ENCODE data around the gene DUSP9. TPM values are rescaled to one million over a fixed set of nuclear protein-coding genes. Genes with fewer than 3 reads are reported as not detected.

The DUSP9 gene
- total and polyA plus RNA-seq, 10 of the 15 experiments (the other 5 are each of a cell fraction or from before 2014, with no cell fraction given) = 0.10 TPM; not detected in 9

- no peaks in the 10 kb centered on the region for H3K36me3 ChIP-seq (ENCODE audit: control insufficient read depth in 2 of 2, insufficient read depth in 2 of 2, low read length in 1 of 2)
- FAIRE-seq (no peak), ATAC-seq (no peak), DNase-seq (ENCODE audit: low read depth, low spot score) (no peak)
- H3K27ac ChIP-seq (ENCODE audit: control insufficient read depth, insufficient read depth) = no peak overlapping the region
- 33% methylated on average over 10 of the region's 12 CpGs for WGBS (ENCODE audit: insufficient coverage, insufficient replicate concordance, low lambda C conversion rate, missing lambda C conversion rate)
- no peak overlapping the region for H2AFZ ChIP-seq (ENCODE audit: control insufficient read depth, low read depth, low read length)
- no peak overlapping the region for H3K4me3 ChIP-seq
- H3K4me1 ChIP-seq (ENCODE audit: control insufficient read depth, insufficient read depth, low read length) = no peaks in the 10 kb centered on the region
- ChIA-PET RAD21 (ENCODE audit: unreplicated experiment) (no interaction called here), CTCF (no interaction called here), SMC1A (ENCODE audit: uncharacterized antibody, unreplicated experiment) (no interaction called here), POLR2A (no interaction called here)
- no peaks in the 10 kb centered on the region for H3K79me2 ChIP-seq (ENCODE audit: control insufficient read depth, insufficient read depth, low read length)
- no TSS peak for BruUV-seq (replicated peaks)
- no peaks in the 10 kb centered on the region; the same call in 2 of the 3 replicates for H3K9me3 ChIP-seq (replicated peaks; ENCODE audit: control insufficient read depth, insufficient read depth, low read length)
- no peak for TF ChIP-seq ZNF24 (IDR thresholded peaks at IDR 0.05)
- no peak for TF ChIP-seq RBBP5 (conservative IDR thresholded peaks at IDR 0.05)
- TF ChIP-seq FOXM1 (IDR thresholded peaks at IDR 0.05; ENCODE audit: low read depth, low read length) = no peak
- no peak for TF ChIP-seq TARDBP (IDR thresholded peaks at IDR 0.05; ENCODE audit: borderline replicate concordance)
- TF ChIP-seq RAD51 (IDR thresholded peaks at IDR 0.05) = no peak
- TF ChIP-seq RUNX3 (IDR thresholded peaks at IDR 0.05; ENCODE audit: low read length) = no peak
- no peak for TF ChIP-seq JUND (IDR thresholded peaks at IDR 0.05; ENCODE audit: low read depth, low read length)
- TF ChIP-seq CREB1 (IDR thresholded peaks at IDR 0.05; ENCODE audit: low read depth) = no peak
- no peaks in the 10 kb centered on the region for H4K20me1 ChIP-seq (ENCODE audit: control insufficient read depth, insufficient read depth)
- H3K9ac ChIP-seq (ENCODE audit: control insufficient read depth, insufficient read depth, low read length) = no peak overlapping the region
- H3K4me2 ChIP-seq (ENCODE audit: control insufficient read depth, insufficient read depth) = no peak overlapping the region
- H3K27me3 ChIP-seq (replicated peaks in 1 of 2; ENCODE audit: control insufficient read depth in 2 of 2, insufficient read depth in 2 of 2, low read length in 1 of 2) = no peaks in the 10 kb centered on the region
- in situ Hi-C loops (cut with MboI) (no loop called here), intact Hi-C loops (cut with micrococcal nuclease; ENCODE audit: unreplicated experiment) (no loop called here)
Measured at GRCh38 chrX:153628665-153629064, 18.3 kb upstream of the DUSP9 start.

GRCh38 chrX:153631346-153631745 lies 15.7 kb upstream of the DUSP9 start:
- WGBS (ENCODE audit: insufficient coverage, insufficient replicate concordance, low lambda C conversion rate, missing lambda C conversion rate) = 19% methylated on average over 2 of the region's 2 CpGs
- H3K79me2 ChIP-seq (ENCODE audit: control insufficient read depth, insufficient read depth, low read length) = no peaks in the 10 kb centered on the region
- no peak overlapping the region for H3K9ac ChIP-seq (ENCODE audit: control insufficient read depth, insufficient read depth, low read length)
- POLR2A ChIA-PET = no interaction called here
- intact Hi-C loops (cut with micrococcal nuclease; ENCODE audit: unreplicated experiment) = no loop called here
- no TSS peak for BruUV-seq (replicated peaks)
- no peaks in the 10 kb centered on the region for H3K36me3 ChIP-seq (ENCODE audit: control insufficient read depth in 2 of 2, insufficient read depth in 2 of 2, low read length in 1 of 2)
- CTCF ChIA-PET = interaction anchor here (0.8 to 2.2 kb wide), 6 partner anchors 15 to 92 kb away, joined by 3 to 7 read pairs (median 4); partner anchors contain the start of gene DUSP9
- in situ Hi-C loops (cut with MboI) = no loop called here
- FAIRE-seq (no peak), ATAC-seq (no peak), DNase-seq (ENCODE audit: low read depth, low spot score) (no peak)
- H3K4me2 ChIP-seq (ENCODE audit: control insufficient read depth, insufficient read depth) = no peak overlapping the region
- H3K27ac ChIP-seq (ENCODE audit: control insufficient read depth, insufficient read depth) = no peak overlapping the region
- SMC1A ChIA-PET (ENCODE audit: uncharacterized antibody, unreplicated experiment) = no interaction called here
- H3K27me3 ChIP-seq (replicated peaks in 1 of 2; ENCODE audit: control insufficient read depth in 2 of 2, insufficient read depth in 2 of 2, low read length in 1 of 2) = 0 out of 4 replicates have a peak, but pooled peaks cover 0 to 2% of the 10 kb centered on the region in 2 experiments
- H4K20me1 ChIP-seq (ENCODE audit: control insufficient read depth, insufficient read depth) = no peaks in the 10 kb centered on the region
- no peaks in the 10 kb centered on the region; the same call in 2 of the 3 replicates for H3K9me3 ChIP-seq (replicated peaks; ENCODE audit: control insufficient read depth, insufficient read depth, low read length)
- no peak overlapping the region for H2AFZ ChIP-seq (ENCODE audit: control insufficient read depth, low read depth, low read length)
- H3K4me1 ChIP-seq (ENCODE audit: control insufficient read depth, insufficient read depth, low read length) = no peaks in the 10 kb centered on the region
- RAD21 ChIA-PET (ENCODE audit: unreplicated experiment) = no interaction called here
- no peak overlapping the region for H3K4me3 ChIP-seq
- no peak for TF ChIP-seq ZNF687 (IDR thresholded peaks at IDR 0.05)
- no peak for TF ChIP-seq JUNB (IDR thresholded peaks at IDR 0.05)
- no peak for TF ChIP-seq ETV6 (conservative IDR thresholded peaks at IDR 0.05 in 1 of 2, IDR thresholded peaks at IDR 0.05 in 1 of 2; ENCODE audit: borderline replicate concordance in 1 of 2, low read depth in 1 of 2)
- TF ChIP-seq SIN3A (IDR thresholded peaks at IDR 0.05; ENCODE audit: low read depth, low read length) = no peak
- no peak for TF ChIP-seq MLLT1 (IDR thresholded peaks at IDR 0.05)
- no peak for TF ChIP-seq NR2F1 (conservative IDR thresholded peaks at IDR 0.05)
- TF ChIP-seq HDAC2 (IDR thresholded peaks at IDR 0.05) = no peak

All from GM12878 (cell line).